Ishikawa (cell line): ENCODE measurements around the gene ZNF429.

ENCODE experiments used
- EP300 ChIP-seq: IDR thresholded peaks from 2 replicates; pipeline ENCODE4 v1.6.1; 2012; ENCODE audit warnings: borderline replicate concordance
- RAD21 ChIP-seq: IDR thresholded peaks from 2 replicates; pipeline ENCODE4 v1.6.1; 2012; ENCODE audit warnings: low read depth
- TEAD4 ChIP-seq: IDR thresholded peaks from 2 replicates; pipeline ENCODE4 v1.6.1; 2012
- TF ChIP-seq, protein P1 (sequence below): IDR thresholded peaks from 2 replicates; pipeline ENCODE4 v1.6.1; 2012
- TF ChIP-seq, protein P2 (sequence below): IDR thresholded peaks from 2 replicates; pipeline ENCODE4 v1.6.1; 2012

DNA sequence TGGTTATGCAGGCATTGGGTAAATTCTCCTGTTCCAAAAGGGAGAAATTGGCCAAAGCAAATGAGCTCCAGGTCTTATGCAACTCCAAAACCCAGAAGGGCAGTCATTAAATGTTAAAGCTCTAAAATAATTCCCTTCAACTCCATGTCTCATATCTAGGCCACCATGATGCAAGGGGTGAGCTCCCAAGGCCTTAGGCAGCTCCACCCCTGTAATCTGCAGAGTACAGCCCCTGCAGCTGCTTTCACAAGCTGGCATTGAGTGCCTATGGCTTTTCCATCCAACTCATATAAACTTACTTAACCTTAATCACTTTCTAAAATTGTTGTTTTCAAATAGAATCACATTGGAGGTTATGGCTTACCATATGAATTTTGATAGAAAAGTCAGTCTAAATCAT lies 44.7 kb upstream of the ZNF429 start:
- TF ChIP-seq RAD21: no peak
- TF ChIP-seq TEAD4: no peak
- TF ChIP-seq EP300: no peak
- TF ChIP-seq, protein P1, sequence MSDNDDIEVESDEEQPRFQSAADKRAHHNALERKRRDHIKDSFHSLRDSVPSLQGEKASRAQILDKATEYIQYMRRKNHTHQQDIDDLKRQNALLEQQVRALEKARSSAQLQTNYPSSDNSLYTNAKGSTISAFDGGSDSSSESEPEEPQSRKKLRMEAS: no peak
- TF ChIP-seq, protein P2, sequence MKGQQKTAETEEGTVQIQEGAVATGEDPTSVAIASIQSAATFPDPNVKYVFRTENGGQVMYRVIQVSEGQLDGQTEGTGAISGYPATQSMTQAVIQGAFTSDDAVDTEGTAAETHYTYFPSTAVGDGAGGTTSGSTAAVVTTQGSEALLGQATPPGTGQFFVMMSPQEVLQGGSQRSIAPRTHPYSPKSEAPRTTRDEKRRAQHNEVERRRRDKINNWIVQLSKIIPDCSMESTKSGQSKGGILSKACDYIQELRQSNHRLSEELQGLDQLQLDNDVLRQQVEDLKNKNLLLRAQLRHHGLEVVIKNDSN: no peak
